Uterus (tissue), 4 donors: ENCODE results near the gene NSFL1C. TPM values are rescaled to one million over a fixed set of nuclear protein-coding genes. Genes with fewer than 3 reads are reported as not detected.
"Not testable (repeated sequence)": the region's sequence is repeated elsewhere in the genome, so short reads cannot be mapped to it uniquely, and the experiment has no call there.

Experiments used
- DNase-seq, 2 donors: peaks; one replicate each; pipeline ENCODE4 v3.0.0-alpha.2; 2019 to 2020
- H3K27ac ChIP-seq, 2 donors: fragments of 200-600 bp; sonication (generic); 1 replicate in 1 of 2; 2 replicates in 1 of 2; pipeline ENCODE4 v1.5.1; 2016 to 2018
- H3K27me3 ChIP-seq, 2 donors: fragments of 200-600 bp; sonication (generic); one replicate each; pipeline ENCODE4 v1.5.1; 2018 to 2019; ENCODE audit warnings: control low read depth in 1 of 2
- H3K36me3 ChIP-seq, 2 donors: fragments of 200-600 bp; sonication (generic); one replicate each; pipeline ENCODE4 v1.5.1; 2019; ENCODE audit warnings: control low read depth in 1 of 2
- H3K4me1 ChIP-seq, 2 donors: fragments of 200-600 bp; sonication (generic); one replicate each; pipeline ENCODE4 v1.5.1; 2018 to 2019; ENCODE audit warnings: control low read depth in 1 of 2
- H3K4me3 ChIP-seq, 2 donors: fragments of 200-600 bp; sonication (generic); 1 replicate in 1 of 2; 2 replicates in 1 of 2; pipeline ENCODE4 v1.5.1; 2018 to 2019; ENCODE audit warnings: mild to moderate bottlenecking in 1 of 2
- H3K9me3 ChIP-seq, 2 donors: fragments of 200-600 bp; sonication (generic); one replicate each; pipeline ENCODE4 v1.5.1; 2019; ENCODE audit warnings: control low read depth in 1 of 2
- CTCF ChIP-seq, 4 experiments: fragments of 200-600 bp in 2 of 4; fragments of 450-650 bp in 2 of 4; sonication (generic) in 2 of 4; IDR thresholded peaks; one replicate each; pipeline ENCODE4 v1.5.1; 2016 to 2019; ENCODE audit warnings: antibody characterized with exemption in 4 of 4, mild to moderate bottlenecking in 2 of 4, moderate library complexity in 1 of 4
- POLR2A ChIP-seq, 2 donors: fragments of 450-650 bp; IDR thresholded peaks; one replicate each; pipeline ENCODE4 v1.6.1; 2016; ENCODE audit warnings: antibody characterized with exemption in 2 of 2, mild to moderate bottlenecking in 1 of 2, moderate library complexity in 1 of 2
- intact Hi-C: fragments of 100-400 bp; cut with DNase I; formaldehyde crosslinking; loops from one replicate; pipeline ENCODE4 v1.15.1; 2023; ENCODE audit warnings: low total_unique reads
- total RNA-seq, 4 donors: library from RNA; depleted of rRNA in 3 of 4; stranded (reverse); fragments of >200 nt in 3 of 4; gene quantifications; one replicate each; pipeline versions ENCODE4 v1.1.0 to v1.2.4, GENCODE V29; 2014 to 2023
- donor health status: DM: yes; HTN: yes; CAD: no.

Gene NSFL1C
- total RNA-seq, 4 donors from 2014 or later = 18.7 to 67.8 (median 35.8) TPM

DNA sequence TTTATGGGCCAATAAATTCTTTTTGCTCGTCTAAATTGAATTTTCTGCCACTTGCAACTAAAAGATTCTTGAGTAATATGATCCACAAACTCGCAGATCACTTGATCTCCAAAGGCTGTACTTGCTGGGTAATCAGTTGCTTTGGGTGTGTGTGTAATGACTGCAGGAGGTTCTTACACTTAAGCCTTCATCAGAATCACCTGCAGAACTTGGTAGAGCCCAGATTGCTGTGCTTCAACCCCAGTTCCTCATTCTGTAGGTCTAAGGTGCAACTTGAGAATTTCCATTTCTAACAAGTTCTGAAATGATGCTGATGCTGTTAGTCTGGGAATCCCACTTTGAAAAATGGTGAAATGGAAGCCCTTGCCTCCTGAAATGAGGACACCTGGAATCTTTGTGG, 60.8 kb downstream of the NSFL1C start:
- TF ChIP-seq POLR2A (IDR thresholded peaks at IDR 0.05) (no peak), CTCF (IDR thresholded peaks at IDR 0.05) (no peak)
- no peaks in the 10 kb centered on the region for H3K36me3 ChIP-seq
- intact Hi-C loops = no loop called here
- no peaks in the 10 kb centered on the region for H3K27me3 ChIP-seq
- no peak overlapping the region for H3K27ac ChIP-seq
- no peaks in the 10 kb centered on the region for H3K9me3 ChIP-seq
- no peaks in the 10 kb centered on the region for H3K4me1 ChIP-seq
- no peak for DNase-seq
- H3K4me3 ChIP-seq = no peak overlapping the region

GRCh38 chr20:1403624-1404023, 63.0 kb downstream of the NSFL1C start:
- no peaks in the 10 kb centered on the region for H3K9me3 ChIP-seq
- DNase-seq = no peak
- no peaks in the 10 kb centered on the region for H3K36me3 ChIP-seq
- no peaks in the 10 kb centered on the region for H3K4me1 ChIP-seq
- no peak overlapping the region for H3K27ac ChIP-seq
- no peak overlapping the region for H3K4me3 ChIP-seq
- no peaks in the 10 kb centered on the region for H3K27me3 ChIP-seq
- intact Hi-C loops = no loop called here
- TF ChIP-seq CTCF (IDR thresholded peaks at IDR 0.05) = no peak
- no peak for TF ChIP-seq POLR2A (IDR thresholded peaks at IDR 0.05)

DNA sequence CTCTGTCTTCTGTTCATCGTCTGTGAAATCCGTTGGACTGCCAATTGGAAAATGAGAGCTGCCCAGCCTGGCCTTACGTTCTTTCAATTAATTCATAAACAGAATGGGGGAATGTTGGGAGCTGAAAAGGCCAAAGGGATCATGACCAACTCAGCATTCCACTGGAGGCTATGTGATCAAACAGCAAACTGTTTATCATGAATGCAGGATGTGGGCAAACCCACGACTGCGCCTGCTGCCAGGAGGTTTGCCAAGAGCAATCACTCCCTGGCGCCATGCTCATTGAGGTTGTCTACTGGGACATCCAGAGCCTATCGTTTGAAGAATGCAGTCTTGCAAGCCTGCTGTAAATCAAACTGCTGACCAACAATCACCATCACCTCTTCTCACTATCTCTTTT, 64.5 kb downstream of the NSFL1C start:
- intact Hi-C loops = no loop called here

GRCh38 chr20:1401451-1401907, 65.2 kb downstream of the NSFL1C start:
- H3K27me3 ChIP-seq = no peaks in the 10 kb centered on the region
- no peak for DNase-seq

More for the DNA sequence above, 64.5 kb downstream of the NSFL1C start:
- Histone ChIP-seq H3K36me3 (no peaks in the 10 kb centered on the region), H3K4me3 (no peak overlapping the region), H3K4me1 (no peaks in the 10 kb centered on the region), H3K9me3 (no peaks in the 10 kb centered on the region), H3K27ac (no peak overlapping the region), H3K27me3 (no peaks in the 10 kb centered on the region)
- TF ChIP-seq CTCF (IDR thresholded peaks at IDR 0.05) (no peak), POLR2A (IDR thresholded peaks at IDR 0.05) (no peak)
- no peak for DNase-seq

DNA sequence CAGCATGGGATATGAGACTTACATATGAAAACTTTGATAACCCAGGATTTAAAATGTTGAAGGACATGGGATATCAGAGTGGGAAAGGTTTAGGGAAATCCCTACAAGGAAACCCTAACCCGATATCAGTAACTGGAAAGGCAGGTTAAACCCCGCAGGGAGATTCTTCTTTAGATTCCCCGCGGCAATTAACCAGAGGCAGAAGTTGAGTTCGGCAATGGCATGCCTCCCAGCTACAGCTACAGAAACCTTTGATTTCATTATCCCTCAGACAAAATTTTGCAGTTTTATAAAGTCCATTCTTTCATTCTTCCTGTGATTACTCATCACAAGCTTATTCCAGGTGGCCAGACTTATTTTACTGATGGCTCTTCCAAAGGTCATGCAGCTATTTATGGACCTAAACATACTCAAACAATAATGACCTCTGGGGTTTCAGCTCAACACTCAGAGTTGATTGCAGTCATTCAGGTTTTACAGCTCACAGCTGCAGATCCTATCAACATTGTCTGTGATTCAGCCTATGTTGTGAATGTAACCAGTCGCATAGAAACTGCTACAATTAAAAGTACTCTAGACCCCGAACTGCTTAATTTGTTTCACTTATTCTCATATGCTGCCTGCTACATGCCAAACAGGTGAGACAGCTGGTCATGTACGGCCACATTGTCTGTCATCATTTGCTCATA, 66.8 kb downstream of the NSFL1C start:
- H3K27me3 ChIP-seq, intact Hi-C loops, H3K27ac ChIP-seq: not testable (repeated sequence)

More at GRCh38 chr20:1401451-1401907, 65.2 kb downstream of the NSFL1C start:
- Histone ChIP-seq H3K27ac (no peak overlapping the region), H3K9me3 (no peaks in the 10 kb centered on the region), H3K4me3 (no peak overlapping the region), H3K36me3 (no peaks in the 10 kb centered on the region), H3K4me1 (no peaks in the 10 kb centered on the region)
- intact Hi-C loops = no loop called here
- no peak for TF ChIP-seq POLR2A (IDR thresholded peaks at IDR 0.05)
- no peak for TF ChIP-seq CTCF (IDR thresholded peaks at IDR 0.05)

DNA sequence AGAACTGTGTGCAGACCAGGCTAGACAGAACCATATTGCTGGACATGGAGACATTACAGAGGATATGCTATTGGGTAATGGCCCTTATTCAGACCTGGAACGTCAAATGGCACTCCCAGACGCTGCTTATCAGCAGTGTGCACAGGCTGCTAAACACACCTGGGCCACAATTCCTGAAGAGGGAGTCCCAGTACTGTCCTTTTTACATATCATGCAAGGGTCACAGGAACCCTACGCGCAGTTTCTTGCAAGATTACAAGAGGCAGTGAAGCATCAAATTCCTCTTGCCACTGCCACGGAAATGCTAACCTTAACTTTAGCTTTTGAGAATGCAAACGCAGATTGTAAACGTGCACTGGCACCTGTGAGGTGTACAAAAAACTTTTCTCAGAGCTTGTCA, 68.5 kb downstream of the NSFL1C start:
- DNase-seq, H3K36me3 ChIP-seq, H3K4me1 ChIP-seq, H3K4me3 ChIP-seq, H3K9me3 ChIP-seq, H3K27ac ChIP-seq, intact Hi-C loops, H3K27me3 ChIP-seq: not testable (repeated sequence)

More for the DNA sequence above, 66.8 kb downstream of the NSFL1C start:
- not testable (repeated sequence) for H3K9me3 ChIP-seq, H3K4me3 ChIP-seq, H3K4me1 ChIP-seq, DNase-seq, H3K36me3 ChIP-seq
